C4-2B (cell line): Measurements from ENCODE around the gene PLA2G2F.

ENCODE experiments used
- H3K27ac ChIP-seq: fragments of 450-650 bp; 2 replicates; pipeline ENCODE4 v1.5.1; 2017
- CTCF ChIP-seq: fragments of 450-650 bp; conservative IDR thresholded peaks from 2 replicates; pipeline ENCODE4 v1.5.1; 2017; ENCODE audit warnings: mild to moderate bottlenecking
- ZFX ChIP-seq: fragments of 450-650 bp; IDR thresholded peaks from 2 replicates; pipeline ENCODE4 v1.6.1; 2017

The PLA2G2F gene

GRCh38 chr1:20151906-20152598 lies 12.9 kb downstream of the PLA2G2F start:
- H3K27ac ChIP-seq: peak overlapping the region; percentile 28; the same call in 1 of the 2 replicates
- TF ChIP-seq CTCF (peak; percentile 78), ZFX (no peak)

GRCh38 chr1:20152599-20152930 lies 13.4 kb downstream of the PLA2G2F start:
- no peak for TF ChIP-seq ZFX
- peak; percentile 59 for TF ChIP-seq CTCF
- no peak overlapping the region; the same call in 1 of the 2 replicates for H3K27ac ChIP-seq

DNA sequence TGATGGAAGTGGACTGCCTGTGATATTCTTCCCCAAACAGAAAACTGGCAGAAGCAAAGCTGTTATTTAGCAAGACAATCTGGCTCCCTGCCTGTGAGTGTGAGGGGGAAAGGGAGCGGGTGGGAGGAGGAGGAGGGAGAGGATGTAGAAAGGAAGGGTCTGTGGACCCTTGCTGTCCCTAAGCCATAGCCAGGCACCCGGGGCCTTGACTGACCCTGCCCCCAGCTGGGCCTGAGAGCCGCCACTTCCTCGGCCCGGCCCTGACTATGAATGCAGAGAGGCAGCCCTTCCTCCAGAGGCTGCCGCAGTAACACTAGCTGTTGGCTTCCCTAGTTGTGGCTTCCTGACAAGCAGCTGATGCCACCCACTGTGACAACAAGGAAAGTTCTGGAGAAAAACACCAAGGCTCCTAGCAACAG lies 13.9 kb downstream of the PLA2G2F start:
- no peak for TF ChIP-seq CTCF
- no peak for TF ChIP-seq ZFX
- no peak overlapping the region; the same call in 1 of the 2 replicates for H3K27ac ChIP-seq

GRCh38 chr1:20154301-20154831 lies 15.2 kb downstream of the PLA2G2F start:
- TF ChIP-seq CTCF (no peak), ZFX (no peak)
- no peak overlapping the region for H3K27ac ChIP-seq

- H3K27ac ChIP-seq: no peak overlapping the region
- TF ChIP-seq ZFX: no peak
- no peak for TF ChIP-seq CTCF
Observed at GRCh38 chr1:20158358-20159070, 19.4 kb downstream of the PLA2G2F start.

- H3K27ac ChIP-seq: no peak overlapping the region
- TF ChIP-seq CTCF (no peak), ZFX (no peak)
Observed at GRCh38 chr1:20160034-20160433, 20.9 kb downstream of the PLA2G2F start.

DNA sequence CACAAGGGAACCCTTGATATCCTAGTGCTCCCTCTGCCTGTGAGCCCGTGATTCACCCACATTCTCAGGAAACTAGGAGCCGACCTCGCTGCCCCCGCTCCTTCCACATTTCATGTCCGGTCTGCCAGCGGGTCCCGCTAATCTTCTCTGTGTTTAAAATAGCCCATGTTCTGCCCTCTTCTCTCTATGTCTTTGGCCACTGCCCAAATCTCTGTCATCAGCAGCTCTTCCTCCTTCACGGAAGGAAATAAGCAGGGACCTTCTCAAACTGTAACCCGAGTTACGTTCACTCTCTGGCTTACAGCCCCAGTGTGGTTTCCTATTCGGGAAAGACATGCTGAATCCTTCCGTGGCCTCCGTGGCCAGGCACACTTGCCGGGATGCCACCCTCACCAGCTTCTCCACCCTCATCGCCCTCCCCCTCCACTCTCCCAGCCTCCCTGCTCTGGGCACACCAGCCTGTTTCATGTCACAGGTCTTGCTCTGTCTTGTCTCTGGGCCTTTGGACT lies 25.6 kb downstream of the PLA2G2F start:
- TF ChIP-seq ZFX: no peak
- no peak for TF ChIP-seq CTCF
- no peak overlapping the region for H3K27ac ChIP-seq
